T1000 (cell line): ENCODE data around the gene EEF1AKMT3.

Source experiments
- DNase-seq: peaks from one replicate; lab custom pipeline; 2025; ENCODE audit warnings: mixed read lengths; lab: John Stamatoyannopoulos, UW

Gene EEF1AKMT3

GRCh38 chr12:57735198-57735855 lies 37.1 kb upstream of the EEF1AKMT3 start:
- peak; percentile 98 for DNase-seq

DNA sequence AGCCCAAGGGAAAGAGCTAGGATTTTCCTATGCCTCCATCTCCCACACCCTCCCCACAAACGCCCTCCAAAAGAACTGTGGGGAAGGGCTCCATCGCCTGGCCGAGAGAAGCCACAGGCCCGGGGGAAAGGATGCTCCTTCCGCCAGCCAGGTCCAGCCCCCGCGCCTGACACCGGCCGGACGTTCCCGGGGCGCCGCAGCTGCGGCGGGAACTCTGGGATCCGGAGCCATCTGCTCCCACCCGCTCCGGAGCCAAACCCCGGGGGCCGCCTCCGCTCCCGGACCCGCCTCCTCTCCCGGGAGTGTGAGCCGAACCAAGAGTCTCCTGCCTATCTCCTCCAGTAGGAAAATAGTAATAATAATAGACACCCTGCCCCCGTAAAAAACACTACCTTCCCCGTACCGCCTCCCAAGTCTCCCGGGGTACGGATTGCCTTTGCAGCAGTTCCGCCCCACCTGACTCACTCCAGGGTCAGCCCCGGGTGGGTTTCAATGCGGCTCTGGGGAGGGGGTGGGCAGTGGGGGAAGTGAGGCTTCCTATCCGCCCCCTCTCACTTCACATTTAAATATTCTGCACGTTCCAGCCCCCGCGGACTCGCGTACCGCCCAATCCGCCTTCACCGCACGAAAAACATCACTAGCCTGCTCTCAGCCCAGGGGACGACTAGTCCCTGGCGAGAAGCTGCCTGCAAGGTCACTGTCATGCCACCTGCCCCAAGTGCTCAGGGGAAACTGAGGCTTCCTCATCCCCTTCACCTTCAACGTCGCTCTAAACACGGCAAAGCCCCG lies 36.3 kb upstream of the EEF1AKMT3 start:
- peak; percentile 99 for DNase-seq

- no peak for DNase-seq
Measured at GRCh38 chr12:57736741-57737466, 35.5 kb upstream of the EEF1AKMT3 start.

DNA sequence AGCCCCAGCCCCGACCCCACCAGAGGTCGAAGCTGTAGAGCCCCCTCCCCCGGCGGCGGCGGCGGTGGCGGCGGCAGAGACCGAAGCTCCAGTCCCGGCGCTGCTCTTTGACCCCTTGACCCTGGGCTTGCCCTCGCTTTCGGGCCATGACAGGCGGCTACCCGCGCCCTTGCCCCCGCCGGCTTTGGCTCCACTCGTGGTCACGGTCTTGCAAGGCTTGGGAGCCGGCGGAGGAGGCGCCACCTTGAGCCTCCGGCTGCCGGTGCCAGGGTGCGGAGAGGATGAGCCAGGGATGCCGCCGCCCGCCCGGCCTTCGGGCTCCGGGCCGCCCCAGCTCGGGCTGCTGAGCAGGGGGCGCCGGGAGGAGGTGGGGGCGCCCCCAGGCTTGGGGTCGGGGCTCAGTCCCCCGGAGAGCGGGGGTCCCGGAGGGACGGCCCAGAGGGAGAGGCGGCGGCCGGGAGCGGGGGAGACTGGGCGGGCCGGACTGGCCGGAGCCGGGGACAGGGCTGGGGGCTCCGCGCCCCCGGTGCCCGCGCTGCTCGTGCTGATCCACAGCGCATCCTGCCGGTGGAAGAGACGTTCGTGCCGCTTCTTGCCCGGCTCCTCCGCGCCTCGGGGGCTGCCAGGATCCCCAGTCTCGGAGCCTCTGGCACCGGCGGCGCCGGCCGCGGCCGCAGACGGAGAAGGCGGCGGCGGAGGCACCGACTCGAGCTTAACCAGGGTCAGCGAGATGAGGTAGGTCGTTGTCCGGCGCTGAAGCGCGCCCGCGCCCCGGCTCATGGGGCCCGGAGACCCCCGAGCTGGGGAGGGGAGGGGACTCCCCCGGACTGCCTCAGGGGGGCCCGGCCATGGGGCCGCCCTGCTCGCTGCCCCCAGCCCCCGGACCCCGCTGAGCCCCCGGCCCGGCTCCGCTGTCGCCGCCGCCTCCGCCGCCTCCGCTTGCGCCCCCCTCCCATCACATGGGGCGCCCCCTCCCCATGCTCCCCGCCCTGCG lies 34.6 kb upstream of the EEF1AKMT3 start:
- peak; percentile 95 for DNase-seq

DNA sequence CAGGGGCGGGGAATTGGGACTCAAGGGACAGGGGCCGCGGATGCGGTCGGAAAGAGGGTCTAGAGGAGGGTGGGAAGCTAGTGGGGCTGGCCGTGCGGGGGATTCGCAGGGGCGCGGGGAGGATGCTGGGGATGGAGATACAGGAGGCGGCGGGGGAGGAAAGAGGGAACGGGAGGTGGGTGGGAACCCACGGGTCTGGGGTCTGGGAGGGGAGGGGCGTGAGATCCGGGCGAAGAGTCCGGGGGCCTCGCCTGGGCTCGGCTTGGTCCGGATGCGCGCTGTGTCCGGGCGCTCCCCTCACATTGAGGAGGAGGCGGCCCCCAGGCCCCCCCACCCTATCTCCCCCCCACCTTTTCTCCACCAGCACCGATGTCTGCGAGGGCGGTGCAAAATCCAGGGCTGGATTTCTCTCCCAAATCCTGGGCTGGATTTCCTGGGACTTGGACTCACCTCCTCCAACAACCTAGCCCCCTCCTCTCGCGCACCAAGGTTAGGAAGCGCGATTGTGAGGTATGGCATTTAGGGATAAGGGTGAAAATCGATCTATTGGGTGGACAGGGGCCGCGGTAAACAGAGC lies 33.7 kb upstream of the EEF1AKMT3 start, which contains the start of gene AGAP2:
Gene AGAP2 (minus strand): TSS at position 82 of the 577 bp plus-strand sequence. CDS start 496 bp downstream, outside the sequence.
- peak; percentile 88 for DNase-seq

DNA sequence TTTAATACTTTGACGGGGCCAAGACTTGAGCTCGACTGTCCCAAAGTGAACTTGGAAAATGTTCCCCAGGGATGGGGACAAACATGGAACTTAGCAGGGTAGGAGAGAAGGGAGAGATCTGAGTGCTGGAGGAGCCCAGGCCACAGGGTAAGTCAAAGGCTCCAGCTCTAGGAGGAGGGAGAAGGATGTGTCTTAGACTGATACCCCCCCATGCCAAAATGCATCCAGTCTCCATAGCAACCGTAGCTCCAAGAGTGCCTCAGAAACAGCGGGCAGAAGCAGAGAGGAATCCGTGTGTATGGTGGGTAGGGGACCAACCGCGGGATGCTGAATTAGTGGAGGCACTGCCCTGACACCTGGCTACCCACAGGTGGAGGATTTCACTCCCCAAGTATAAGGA lies 33.0 kb upstream of the EEF1AKMT3 start:
- no peak for DNase-seq

GRCh38 chr12:57739914-57740538 lies 32.4 kb upstream of the EEF1AKMT3 start:
- DNase-seq: no peak

DNA sequence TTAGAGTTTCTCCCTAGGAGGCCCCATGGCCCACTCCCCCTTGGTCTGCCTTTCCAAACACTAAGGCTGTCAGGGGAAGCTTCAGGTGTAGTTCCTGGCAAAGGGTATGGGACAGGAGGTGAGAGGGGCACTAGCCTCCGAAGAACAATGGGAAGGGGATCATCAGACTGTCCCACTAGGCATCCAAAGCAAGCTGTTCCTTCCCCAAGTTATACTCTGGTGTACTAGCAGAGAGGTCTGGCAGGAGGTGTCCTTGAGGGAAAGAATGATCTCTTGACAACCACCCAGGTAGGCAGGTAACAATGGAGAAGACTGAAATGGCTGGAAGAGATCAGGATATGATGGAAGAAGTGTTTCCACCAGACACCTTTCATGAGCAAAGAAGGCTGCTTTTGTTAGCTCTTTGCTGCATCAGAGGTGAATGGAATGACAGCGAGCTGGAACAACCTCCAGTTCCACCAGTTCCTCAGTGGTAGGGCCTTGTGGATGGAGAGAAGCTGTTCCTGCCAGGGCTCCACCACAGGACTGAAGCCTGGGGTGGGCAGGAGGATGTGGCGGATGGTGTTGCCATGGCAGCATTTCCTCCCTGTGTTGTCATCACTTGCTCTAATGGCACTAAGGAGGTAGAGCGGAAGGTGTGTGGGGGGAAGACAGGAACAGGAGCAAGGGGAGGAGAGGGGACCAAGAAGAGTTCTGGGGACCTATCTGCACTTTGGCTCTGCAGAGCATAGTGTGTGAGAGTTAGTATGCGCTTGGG lies 31.6 kb upstream of the EEF1AKMT3 start:
- DNase-seq: no peak

GRCh38 chr12:57741413-57741789 lies 31.0 kb upstream of the EEF1AKMT3 start:
- no peak for DNase-seq

DNA sequence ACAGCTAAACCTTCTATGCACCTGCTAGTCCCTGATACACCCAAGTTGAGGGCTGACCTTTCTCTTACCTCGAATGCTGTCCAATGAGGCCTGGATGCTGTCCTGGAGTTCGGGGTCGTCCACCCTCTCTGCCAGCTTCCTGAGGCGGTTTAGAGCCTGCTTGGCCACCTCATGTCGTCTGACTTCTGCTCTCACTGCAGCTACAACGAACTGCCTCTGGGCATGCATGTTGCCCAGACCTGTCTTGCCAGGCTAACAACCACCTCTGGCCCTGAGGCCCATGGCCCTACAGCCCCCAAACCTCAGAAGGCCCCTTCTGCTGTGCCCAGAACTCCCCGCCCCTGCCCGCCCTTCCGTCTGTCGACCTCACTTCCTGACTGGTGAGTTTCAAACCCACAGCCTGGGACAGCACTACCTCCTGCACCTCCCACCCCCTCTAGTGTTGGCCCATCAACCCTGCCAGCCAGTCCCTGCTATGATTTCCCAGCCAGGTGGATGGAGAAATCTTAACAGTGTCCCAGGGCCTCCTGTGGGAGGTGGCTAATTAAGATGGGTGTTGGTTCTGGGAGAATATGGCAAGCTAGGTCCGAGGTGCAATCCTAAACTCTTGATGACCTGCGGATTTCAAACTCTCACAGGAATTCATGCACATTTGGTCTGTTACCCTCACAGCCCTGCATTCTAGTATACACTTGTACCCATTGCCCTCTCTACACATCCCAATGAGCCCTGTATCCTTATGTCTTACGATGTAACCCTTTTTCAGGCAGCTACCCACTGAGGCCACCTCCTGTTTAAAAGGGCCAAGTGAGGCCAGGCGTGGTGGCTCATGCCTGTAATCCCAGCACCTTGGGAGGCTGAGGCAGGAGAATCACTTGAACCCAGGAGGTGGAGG lies 30.3 kb upstream of the EEF1AKMT3 start:
- no peak for DNase-seq

- no peak for DNase-seq
Measured at GRCh38 chr12:57743769-57744168, 28.6 kb upstream of the EEF1AKMT3 start.

DNA sequence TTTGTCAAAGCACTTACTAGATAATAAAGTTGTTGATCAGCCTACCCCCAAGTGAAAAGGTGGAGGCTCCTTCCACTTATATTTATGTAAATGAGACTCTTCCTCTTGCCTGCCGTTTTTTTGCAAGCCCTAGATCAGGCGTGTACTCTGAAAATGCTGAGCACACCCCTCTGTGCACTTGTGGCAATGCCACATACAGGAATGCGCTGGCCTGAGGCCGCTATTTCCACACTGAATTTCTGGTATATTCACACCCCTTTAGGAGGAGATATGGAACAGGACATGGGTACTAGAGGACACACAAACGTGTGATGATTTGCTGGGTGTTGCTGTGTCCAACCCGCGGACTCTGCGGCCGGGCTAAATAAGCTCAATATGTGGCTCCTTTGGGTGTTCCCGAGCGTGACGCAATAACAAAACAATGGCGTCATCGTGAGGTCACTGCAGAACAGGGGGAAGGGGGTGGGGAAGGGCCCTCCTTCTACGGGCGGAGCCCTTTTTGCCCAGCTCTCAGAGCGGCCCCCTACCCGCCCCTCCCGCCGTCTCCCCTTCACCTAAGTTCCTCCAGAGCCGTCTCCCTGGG lies 28.1 kb upstream of the EEF1AKMT3 start:
- no peak for DNase-seq

GRCh38 chr12:57744777-57745484 lies 27.5 kb upstream of the EEF1AKMT3 start, which contains the start of gene TSPAN31:
Gene TSPAN31 (plus strand): TSS chr12:57745039. CDS start chr12:57745155, 116 bp downstream.
- peak; percentile 100 for DNase-seq

DNA sequence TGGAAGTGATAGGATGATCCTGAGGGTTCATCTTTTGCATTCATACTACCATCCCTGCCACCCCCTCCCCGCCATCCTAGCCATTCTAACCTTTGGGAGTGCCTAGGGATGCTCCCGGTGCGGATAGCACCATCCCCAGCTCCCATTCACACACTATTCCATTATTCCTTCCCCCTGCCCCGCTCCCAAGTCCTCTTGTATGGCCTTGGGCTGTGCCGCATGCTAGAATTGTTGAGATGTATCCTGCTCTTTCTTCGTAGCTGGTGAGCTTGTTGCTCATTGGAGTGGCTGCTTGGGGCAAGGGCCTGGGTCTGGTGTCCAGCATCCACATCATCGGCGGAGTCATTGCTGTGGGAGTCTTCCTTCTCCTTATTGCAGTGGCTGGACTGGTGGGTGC lies 26.9 kb upstream of the EEF1AKMT3 start:
- DNase-seq: no peak

GRCh38 chr12:57746025-57746424 lies 26.4 kb upstream of the EEF1AKMT3 start:
- no peak for DNase-seq

- no peak for DNase-seq
Measured at GRCh38 chr12:57749061-57749460, 23.4 kb upstream of the EEF1AKMT3 start.

DNA sequence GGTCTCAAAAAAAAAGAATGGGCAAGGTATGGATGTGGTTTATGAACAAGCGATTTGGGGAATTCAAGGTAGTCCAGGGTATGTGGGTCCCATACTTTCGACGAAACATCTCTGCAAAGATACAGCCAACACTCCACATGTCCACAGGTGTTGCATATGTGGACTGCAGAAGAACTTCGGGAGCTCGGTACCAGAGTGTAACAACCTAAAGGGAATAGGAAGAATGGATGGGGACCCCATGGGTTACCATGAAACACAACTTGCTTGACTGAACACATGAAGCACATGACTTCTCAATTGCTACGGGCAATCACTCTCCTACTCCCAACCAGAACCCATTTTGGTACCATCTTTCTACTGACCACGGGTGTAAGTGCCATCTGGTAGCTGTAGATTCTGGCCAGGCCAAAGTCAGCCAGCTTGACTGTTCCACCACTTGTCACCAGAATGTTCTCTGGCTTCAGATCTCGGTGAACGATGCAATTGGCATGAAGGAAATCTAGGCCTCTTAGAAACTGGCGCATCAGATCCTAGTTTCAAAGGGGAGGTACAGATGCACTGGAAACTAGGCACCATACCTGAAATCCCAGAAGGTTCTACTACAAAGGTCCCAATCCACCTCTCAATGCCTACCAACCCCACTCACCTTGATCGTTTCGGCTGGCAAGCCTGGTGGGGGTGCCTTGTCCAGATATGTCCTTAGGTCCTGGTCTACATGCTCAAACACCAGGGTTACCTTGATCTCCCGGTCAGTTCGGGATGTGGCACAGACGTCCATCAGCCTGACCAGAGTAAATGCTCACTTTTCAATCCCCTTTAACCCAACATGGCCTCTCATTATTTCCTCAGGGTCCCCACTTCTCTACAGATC lies 21.6 kb upstream of the EEF1AKMT3 start:
- no peak for DNase-seq
